Calu3 (cell line): Measurements from ENCODE around the gene ABHD1. TPM values are rescaled to one million over a fixed set of nuclear protein-coding genes. Genes with fewer than 3 reads are reported as not detected.
A peak's percentile ranks its signal among the peaks of the same experiment; 100 is the strongest.
"Not testable (repeated sequence)": the region's sequence is repeated elsewhere in the genome, so short reads cannot be mapped to it uniquely, and the experiment has no call there.

Source experiments
- Bru-seq: library from RNA; stranded (reverse); fragments of 400-500 nt; gene quantifications from one replicate; lab custom pipeline; 2021; lab: Mats Ljungman, UMichigan
- BruChase-seq, 2 experiments: library from RNA; stranded (reverse); fragments of 400-500 nt; gene quantifications; one replicate each; lab custom pipeline; 2021; lab: Mats Ljungman, UMichigan
- BruUV-seq: library from RNA; stranded (reverse); fragments of 400-500 nt; replicated peaks from 2 replicates; lab custom pipeline; 2021; lab: Mats Ljungman, UMichigan
- CTCF ChIA-PET: fragments of 300-600 bp; sonication (Branson Sonifier 250); formaldehyde crosslinking; loops from one replicate; lab custom pipeline; 2022; ENCODE audit warnings: antibody characterized with exemption; lab: Charles Lee
- DNase-seq: peaks from one replicate; pipeline ENCODE4 v3.0.0; 2022
- H3K27ac Mint-ChIP-seq: one replicate; pipeline ENCODE4 v1.8.0; 2022; ENCODE audit warnings: mixed read lengths; ENCODE audit not compliant: unreplicated experiment
- H3K27me3 Mint-ChIP-seq: one replicate; pipeline ENCODE4 v1.8.0; 2022; ENCODE audit warnings: mixed read lengths; ENCODE audit not compliant: unreplicated experiment
- H3K36me3 Mint-ChIP-seq: one replicate; pipeline ENCODE4 v1.8.0; 2022; ENCODE audit warnings: mild to moderate bottlenecking, moderate library complexity, mixed read lengths; ENCODE audit not compliant: insufficient read depth, unreplicated experiment
- H3K4me1 Mint-ChIP-seq: one replicate; pipeline ENCODE4 v1.8.0; 2022; ENCODE audit warnings: mild to moderate bottlenecking, low read depth, mixed read lengths; ENCODE audit not compliant: unreplicated experiment
- H3K4me3 Mint-ChIP-seq: one replicate; pipeline ENCODE4 v1.8.0; 2022; ENCODE audit warnings: mild to moderate bottlenecking, low read depth, moderate library complexity, mixed read lengths; ENCODE audit not compliant: unreplicated experiment
- H3K9me3 Mint-ChIP-seq: one replicate; pipeline ENCODE4 v1.8.0; 2022; ENCODE audit warnings: low read depth, mixed read lengths; ENCODE audit not compliant: unreplicated experiment
- CTCF ChIP-seq: fragments of 200-600 bp; IDR thresholded peaks from one replicate; pipeline ENCODE4 v1.8.0; 2022; ENCODE audit warnings: antibody characterized with exemption; ENCODE audit not compliant: unreplicated experiment
- intact Hi-C: fragments of 100-400 bp; cut with micrococcal nuclease; formaldehyde crosslinking; loops from one replicate; pipeline ENCODE4 v1.10.0; 2022; ENCODE audit not compliant: unreplicated experiment
- long read RNA-seq: library from polyadenylated mRNA; stranded (forward); transcript quantifications from one replicate; pipeline ENCODE4 v2.0.0, GENCODE V29; 2022
- total RNA-seq: library from RNA; stranded (reverse); gene quantifications from 2 replicates; pipeline ENCODE4 v1.2.3, GENCODE V29; 2022

The ABHD1 gene
- 0.56 and 0.64 TPM in 2 replicates for total RNA-seq
- percentile 15 among the genes with signal in this experiment for Bru-seq, nascent RNA
- BruChase-seq, experiment 1, labeled RNA remaining after a 6-hour chase: percentile 18 among the genes with signal in this experiment
- not detected for BruChase-seq, experiment 2, labeled RNA remaining after a 2-hour chase
- long read RNA-seq, partial matches to known transcripts: 0 of 1 reads
- long read RNA-seq, other reads (novel, unspliced or antisense): 1 of 1 reads

DNA sequence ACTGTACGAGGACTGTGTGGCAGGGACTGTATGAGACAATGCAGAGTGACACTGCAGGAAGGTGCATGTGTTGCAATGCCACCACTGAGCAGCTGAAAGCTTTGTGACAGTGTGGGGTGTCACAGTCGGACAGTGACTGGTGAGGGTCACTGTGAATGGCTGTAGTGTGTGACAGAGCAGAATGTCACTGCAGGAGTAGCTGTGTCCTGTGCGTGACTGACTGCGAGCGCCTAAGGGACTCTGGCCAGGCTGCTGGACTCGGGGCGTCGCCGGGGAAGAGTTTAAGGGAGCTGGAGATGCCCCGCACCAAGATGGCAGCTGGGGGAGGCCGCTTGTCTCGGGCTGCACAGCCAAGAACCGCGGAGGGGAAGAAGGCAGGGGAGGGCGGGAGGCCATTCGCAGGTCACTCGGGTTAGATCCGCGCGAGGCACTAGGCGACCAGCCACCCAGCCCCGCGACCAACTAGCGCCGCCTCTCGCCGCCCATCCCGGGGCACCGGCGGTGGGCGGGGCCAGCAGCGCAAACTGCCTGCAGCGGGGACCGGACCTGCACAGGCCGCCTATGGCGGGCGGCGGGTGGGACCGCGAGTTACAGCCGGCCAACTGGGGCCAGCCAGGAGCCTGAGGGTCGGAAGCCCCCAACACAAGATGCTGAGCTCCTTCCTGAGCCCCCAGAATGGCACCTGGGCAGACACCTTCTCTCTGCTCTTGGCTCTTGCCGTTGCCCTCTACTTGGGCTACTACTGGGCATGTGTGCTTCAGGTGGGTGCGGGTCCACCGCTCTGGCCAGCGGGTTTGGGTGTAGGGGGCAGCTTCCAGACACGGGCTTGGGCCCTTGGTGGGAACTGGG is at the start of gene ABHD1:
Gene ABHD1, plus strand, starts transcription at position 514 of the 849 bp plus-strand sequence. Its CDS starts 134 bp downstream, at position 648.
- CTCF ChIA-PET: interaction anchor here (0.5 to 1.2 kb wide), 3 partner anchors 57 to 71 kb away, joined by 3 to 4 read pairs (median 3); no protein-coding TSS in a partner anchor
- H3K27me3 Mint-ChIP-seq: peaks cover 50% of the 10 kb centered on the region
- no peak within 1 kb of the TSS for H3K27ac Mint-ChIP-seq
- no TSS peak for BruUV-seq
- H3K36me3 Mint-ChIP-seq: peaks cover 27% of the 10 kb centered on the region
- DNase-seq: peak; percentile 57
- peaks cover 8% of the 10 kb centered on the region for H3K4me1 Mint-ChIP-seq
- H3K9me3 Mint-ChIP-seq: no peaks in the 10 kb centered on the region
- intact Hi-C loops: no loop called here
- peak within 1 kb of the TSS; percentile 77 for H3K4me3 Mint-ChIP-seq
- TF ChIP-seq CTCF: no peak

DNA sequence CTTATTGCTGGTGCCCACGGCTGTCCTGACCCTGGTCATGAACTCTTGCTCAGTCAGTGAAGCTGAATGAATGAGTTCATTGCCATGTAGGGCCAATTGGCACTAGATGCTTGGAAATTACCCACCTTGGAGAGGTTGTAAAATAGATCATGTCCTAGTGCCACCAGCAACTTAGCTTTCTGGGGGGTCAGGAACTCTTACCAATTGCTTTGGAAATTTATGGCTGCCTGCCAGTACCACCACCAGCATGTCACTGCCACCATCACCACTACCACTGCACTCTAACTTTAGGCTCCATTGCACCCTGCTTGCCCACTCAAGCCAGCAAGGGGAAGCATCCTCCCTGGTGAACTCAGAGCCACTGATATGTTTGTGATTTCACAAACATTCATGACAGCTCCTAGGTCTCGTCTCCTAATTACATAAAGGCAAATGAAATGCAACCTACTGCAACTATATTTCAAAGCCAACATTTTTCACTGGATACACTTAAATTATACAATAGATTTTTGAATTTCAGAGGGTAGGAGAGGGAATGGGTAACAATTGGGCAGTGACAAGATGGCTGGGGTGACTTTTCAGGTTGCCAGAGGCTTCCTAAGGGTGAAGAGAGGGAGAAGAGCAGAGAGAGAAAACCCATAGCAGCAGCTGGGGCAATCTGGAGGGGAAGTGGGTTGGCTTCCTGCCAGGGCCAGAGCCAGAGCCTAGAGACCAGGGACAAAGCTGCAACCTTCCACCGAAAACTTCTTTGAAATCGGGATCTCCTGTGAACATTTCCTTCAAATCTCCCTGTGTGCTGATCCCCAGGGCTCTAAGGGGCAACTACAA is 48.7 kb upstream of the ABHD1 start:
- DNase-seq: no peak
- intact Hi-C loops: no loop called here
- BruUV-seq: no TSS peak
- H3K9me3 Mint-ChIP-seq: no peaks in the 10 kb centered on the region
- H3K4me3 Mint-ChIP-seq: no peak overlapping the region
- H3K36me3 Mint-ChIP-seq: peaks cover 20% of the 10 kb centered on the region
- TF ChIP-seq CTCF: no peak
- peaks cover 10% of the 10 kb centered on the region for H3K4me1 Mint-ChIP-seq
- no peak overlapping the region for H3K27ac Mint-ChIP-seq
- CTCF ChIA-PET: no interaction called here
- peaks cover 60% of the 10 kb centered on the region for H3K27me3 Mint-ChIP-seq

GRCh38 chr2:27075566-27075871 is 48.1 kb upstream of the ABHD1 start:
- CTCF ChIA-PET, H3K4me3 Mint-ChIP-seq, DNase-seq, BruUV-seq, H3K27ac Mint-ChIP-seq, H3K4me1 Mint-ChIP-seq, intact Hi-C loops, H3K9me3 Mint-ChIP-seq: not testable (repeated sequence)
- peaks cover 60% of the 10 kb centered on the region for H3K27me3 Mint-ChIP-seq
- peaks cover 17% of the 10 kb centered on the region for H3K36me3 Mint-ChIP-seq

- TF ChIP-seq CTCF: no peak
- no peak for DNase-seq
- Mint-ChIP-seq H3K4me1 (peaks cover 9% of the 10 kb centered on the region), H3K36me3 (peaks cover 9% of the 10 kb centered on the region), H3K9me3 (no peaks in the 10 kb centered on the region), H3K27ac (no peak overlapping the region), H3K4me3 (no peak overlapping the region), H3K27me3 (peaks cover 60% of the 10 kb centered on the region)
- intact Hi-C loops: no loop called here
- CTCF ChIA-PET: no interaction called here
- no TSS peak for BruUV-seq
These were observed 47.3 kb upstream of the ABHD1 start for GRCh38 chr2:27076323-27076722.
